Renal cortical epithelial cell (primary cell): ENCODE results near the gene FBXL4. TPM values are rescaled to one million over a fixed set of nuclear protein-coding genes. Genes with fewer than 3 reads are reported as not detected.
A peak's percentile ranks its signal among the peaks of the same experiment; 100 is the strongest.

Source experiments
- DNase-seq: peaks from one replicate; pipeline ENCODE4 v3.0.0-alpha.2; 2011; ENCODE audit warnings: low read depth
- total RNA-seq: library from RNA; depleted of rRNA; stranded (reverse); fragments of >200 nt; gene quantifications from 2 replicates; pipeline ENCODE4 v1.2.3, GENCODE V29; 2014

The FBXL4 gene
- total RNA-seq, 1 donor from 2014 or later = 39.4 TPM

- no peak for DNase-seq
These were observed 108.8 kb downstream of the FBXL4 start for GRCh38 chr6:98838975-98839374.

- DNase-seq = no peak
These were observed 109.7 kb downstream of the FBXL4 start for GRCh38 chr6:98838032-98838431.

- no peak for DNase-seq
These were observed 110.5 kb downstream of the FBXL4 start for GRCh38 chr6:98836962-98837944.

GRCh38 chr6:98836025-98836961 is 111.5 kb downstream of the FBXL4 start:
- DNase-seq = no peak

- no peak for DNase-seq
These were observed 112.4 kb downstream of the FBXL4 start for GRCh38 chr6:98835149-98836024.

- DNase-seq = peak; percentile 56
These were observed 113.4 kb downstream of the FBXL4 start, which contains the start of gene POU3F2 for GRCh38 chr6:98834060-98835031. Gene POU3F2, plus strand, starts transcription at chr6:98834574. Its CDS starts 300 bp downstream, at chr6:98834874.

- DNase-seq = peak; percentile 16
These were observed 114.3 kb downstream of the FBXL4 start for GRCh38 chr6:98833307-98834059.

GRCh38 chr6:98833057-98833306 is 114.8 kb downstream of the FBXL4 start:
- DNase-seq = no peak

GRCh38 chr6:98832284-98833056 is 115.3 kb downstream of the FBXL4 start:
- DNase-seq = peak; percentile 51

GRCh38 chr6:98831959-98832283 is 115.8 kb downstream of the FBXL4 start:
- DNase-seq = no peak

- no peak for DNase-seq
These were observed 116.4 kb downstream of the FBXL4 start for GRCh38 chr6:98831057-98831958.

- no peak for DNase-seq
These were observed 117.6 kb downstream of the FBXL4 start for GRCh38 chr6:98830146-98830545.

- DNase-seq = no peak
These were observed 118.8 kb downstream of the FBXL4 start for GRCh38 chr6:98828941-98829411.

- DNase-seq = no peak
These were observed 119.4 kb downstream of the FBXL4 start for GRCh38 chr6:98828211-98828788.

- no peak for DNase-seq
These were observed 120.2 kb downstream of the FBXL4 start for GRCh38 chr6:98827295-98828159.

- DNase-seq = no peak
These were observed 122.0 kb downstream of the FBXL4 start for GRCh38 chr6:98825600-98826230.
